HG03354 (cell line): ENCODE data around the gene RBM43.

ENCODE experiments used
- ATAC-seq: cut with Tn5 transposase; IDR thresholded peaks from one replicate; pipeline ENCODE4 v1.9.1; 2021; ENCODE audit warnings: mild to moderate bottlenecking; ENCODE audit not compliant: unreplicated experiment, poor library complexity, severe bottlenecking

RBM43 gene

DNA sequence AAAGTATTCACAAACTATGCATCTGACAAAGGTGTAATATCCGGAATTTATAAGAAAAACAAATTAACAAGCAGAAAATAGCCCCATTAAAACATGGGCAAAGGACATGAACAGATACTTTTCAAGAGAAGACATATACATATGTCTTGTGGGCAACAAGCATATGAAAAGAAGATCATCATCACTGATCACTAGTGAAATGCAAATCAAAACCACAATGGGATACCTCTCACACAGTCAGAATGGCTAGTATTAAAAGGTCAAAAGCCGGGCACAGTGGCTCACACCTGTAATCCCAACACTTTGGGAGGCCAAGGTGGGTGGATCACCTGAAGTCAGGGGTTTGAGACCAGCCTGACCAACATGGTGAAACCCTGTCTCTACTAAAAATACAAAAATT lies 28.4 kb downstream of the RBM43 start:
- ATAC-seq = peak; percentile 41

DNA sequence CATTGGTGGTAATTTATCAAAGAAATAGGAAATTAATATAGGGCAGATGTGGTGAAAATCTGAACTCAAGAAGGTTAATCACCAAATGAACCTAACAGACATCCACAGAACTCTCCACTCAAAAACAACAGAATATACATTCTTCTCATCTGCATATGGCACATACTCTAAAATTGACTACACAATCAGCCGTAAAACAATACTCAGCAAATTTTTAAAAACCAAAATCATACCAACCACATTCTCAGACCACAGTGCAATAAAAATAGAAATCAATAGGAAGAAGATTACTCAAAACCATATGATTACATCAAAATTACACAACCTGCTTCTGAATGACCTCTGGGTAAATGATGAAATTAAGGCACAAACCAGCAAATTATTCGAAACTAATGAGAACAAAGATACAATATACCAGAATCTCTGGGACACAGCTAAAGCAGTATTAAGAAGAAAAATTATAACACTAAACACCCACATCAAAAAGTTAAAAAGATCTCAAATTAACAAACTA lies 31.0 kb downstream of the RBM43 start:
- no peak for ATAC-seq

DNA sequence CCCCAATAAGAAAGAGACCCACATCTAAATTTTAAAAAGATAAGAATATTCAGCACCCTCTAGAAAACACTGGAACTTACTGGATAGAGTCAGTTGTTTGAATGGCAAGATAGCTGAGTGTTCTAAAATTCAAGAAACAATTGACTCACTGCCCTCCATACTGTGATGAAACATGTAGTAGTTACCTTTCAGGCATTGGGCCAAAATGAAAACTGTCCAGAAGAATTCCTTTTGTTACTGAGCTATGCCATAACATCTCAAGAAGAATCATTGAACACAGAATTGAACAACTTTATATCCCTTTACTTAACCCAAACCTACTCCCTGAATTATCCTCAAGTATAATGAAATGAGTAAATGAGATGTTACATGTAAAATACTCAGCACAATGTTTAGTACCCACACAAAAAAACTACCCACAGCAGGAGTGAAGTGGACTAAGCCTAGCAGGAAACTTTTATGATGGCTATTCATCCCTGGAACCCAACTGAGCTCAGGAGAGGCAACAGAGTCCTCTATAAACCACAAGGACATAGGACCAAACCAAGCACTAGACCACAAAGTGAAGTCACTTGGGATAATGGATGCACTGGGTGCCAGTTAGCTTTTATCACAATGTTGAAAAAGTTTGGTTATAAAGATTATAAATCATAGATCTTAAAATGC lies 32.7 kb downstream of the RBM43 start:
- ATAC-seq = no peak

DNA sequence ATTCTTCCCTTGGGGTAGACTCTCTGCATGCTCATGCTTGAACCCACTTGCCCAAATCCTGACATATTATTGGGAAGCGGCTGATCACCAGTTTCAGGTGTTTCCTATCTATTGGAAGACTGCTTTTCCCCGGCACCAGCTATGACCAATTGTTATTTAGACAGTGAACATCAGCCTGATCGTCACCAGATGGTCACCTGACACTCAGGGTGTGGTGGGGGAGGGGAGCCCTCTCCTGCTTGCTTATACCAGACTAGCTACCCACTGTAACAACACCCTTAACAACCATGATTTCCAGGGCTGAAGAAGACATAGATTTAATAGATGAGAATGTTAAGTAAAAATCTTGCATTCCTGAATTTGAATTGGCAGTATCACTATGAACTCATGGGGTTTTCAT lies 44.3 kb downstream of the RBM43 start:
- no peak for ATAC-seq

DNA sequence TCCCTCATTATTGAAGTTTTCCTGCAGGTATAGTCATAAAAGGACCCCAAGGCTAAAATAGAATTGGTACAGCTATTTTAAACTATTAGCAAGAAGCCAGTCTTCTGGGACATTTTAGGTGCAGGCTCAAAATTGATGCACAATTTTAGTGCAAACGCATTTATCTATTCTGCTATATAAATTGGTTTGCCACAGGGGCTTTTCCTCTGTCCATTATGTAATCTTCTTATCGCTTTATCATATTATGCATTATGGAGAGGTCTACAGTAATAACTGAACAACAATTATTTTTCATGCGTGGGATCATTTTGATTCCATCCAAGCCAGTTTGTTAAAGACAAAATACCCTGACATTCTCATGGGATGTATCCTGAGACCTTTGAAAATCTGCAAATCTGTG lies 54.6 kb downstream of the RBM43 start:
- ATAC-seq = no peak

DNA sequence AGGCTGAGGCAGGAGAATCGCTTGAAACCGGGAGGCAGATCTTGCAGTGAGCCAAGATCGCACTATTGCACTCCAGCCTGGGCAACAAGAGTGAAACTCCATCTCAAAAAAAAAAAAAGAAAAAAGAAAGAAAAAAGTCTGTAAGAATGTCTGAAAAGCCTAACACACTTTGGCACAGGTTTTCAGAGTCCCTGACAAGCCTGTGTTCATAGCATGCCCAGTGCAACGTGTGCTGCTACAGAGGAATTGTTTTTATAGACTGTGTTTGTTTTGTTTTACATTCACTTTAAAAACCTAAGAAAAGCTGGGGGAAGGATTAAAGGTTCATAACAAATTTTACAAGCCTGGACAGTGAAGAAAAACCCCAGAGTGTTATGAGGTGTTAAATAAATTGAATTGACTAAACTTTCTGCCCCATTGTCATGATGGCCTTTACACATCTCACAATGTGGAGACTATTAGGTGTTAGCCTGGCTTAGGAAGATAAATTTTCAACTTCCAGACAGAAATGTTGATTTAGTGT lies 55.2 kb downstream of the RBM43 start:
- ATAC-seq = no peak

DNA sequence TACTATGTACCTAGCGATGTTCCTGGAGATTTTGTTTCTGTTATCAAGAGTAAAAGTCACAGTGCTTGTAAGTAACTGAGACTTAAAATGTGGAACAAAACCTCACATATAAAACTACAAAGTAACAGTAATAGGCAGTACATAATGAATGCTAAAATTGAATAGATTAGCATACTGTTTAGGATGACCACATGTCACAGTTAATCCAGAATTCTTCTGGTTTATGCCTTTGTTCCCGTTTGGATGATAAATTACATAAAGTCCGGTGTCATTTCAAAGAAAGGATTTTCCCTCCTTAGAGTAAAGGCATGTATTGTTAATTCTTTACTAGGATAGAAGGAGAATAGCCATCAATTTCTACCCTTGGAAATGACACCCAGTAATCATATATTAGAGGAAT lies 56.1 kb downstream of the RBM43 start:
- ATAC-seq = no peak

DNA sequence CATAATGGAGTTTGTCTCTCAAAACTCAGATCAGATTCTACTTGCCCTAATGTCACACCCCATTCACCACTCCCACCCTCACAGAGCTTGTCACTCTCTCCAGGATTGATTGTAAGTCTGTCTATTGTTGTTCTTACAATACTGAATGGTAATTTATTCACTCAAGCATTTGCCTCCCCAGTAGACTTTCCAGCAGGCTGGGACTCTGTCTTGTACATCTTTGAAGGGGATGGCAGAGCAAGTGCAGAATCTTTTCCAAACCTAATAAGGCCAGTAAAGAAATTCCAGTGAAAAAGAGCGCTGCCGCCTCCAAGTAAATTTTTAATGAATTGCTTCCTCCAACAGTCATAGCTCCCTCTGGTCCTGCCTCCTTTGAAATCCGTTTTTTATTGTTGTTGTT lies 56.9 kb downstream of the RBM43 start:
- ATAC-seq = no peak

DNA sequence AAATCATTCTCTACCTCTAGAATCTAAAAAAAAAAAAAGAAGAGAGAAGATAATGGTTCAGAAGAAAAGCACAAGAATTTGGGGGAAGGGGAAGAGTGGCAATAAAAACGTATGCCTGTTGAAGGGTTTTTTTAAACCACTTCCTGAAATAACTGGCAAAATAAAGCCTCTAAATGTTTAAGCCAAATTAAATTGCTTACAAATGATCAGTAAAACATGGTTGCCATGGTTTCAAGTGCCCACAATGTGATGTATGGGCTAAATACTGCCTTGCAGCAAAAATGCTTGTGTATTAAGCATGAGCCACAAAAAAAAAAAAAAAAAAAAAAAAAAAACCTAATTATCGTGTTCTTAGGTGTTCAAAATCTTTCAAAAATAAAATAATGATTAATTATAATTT lies 60.8 kb downstream of the RBM43 start:
- no peak for ATAC-seq

DNA sequence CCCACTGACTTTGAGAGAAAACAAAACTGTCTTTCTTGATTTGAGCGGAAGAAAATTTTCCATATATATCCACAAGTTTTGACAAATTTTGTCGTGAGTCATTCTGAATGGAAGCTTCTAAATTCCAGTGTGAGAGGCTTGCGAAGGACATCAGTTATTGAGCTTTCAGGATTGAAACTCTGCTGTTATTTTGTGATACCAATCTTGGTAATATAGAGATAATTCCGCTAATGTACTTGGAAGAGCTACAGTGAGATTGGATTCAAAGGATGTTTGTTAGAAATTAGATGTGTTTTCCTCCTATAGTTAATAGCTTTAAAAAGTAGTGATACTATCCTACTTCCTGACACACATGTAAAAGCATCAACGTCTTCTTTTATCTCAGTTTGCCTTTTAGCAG lies 61.4 kb downstream of the RBM43 start:
- ATAC-seq = no peak

DNA sequence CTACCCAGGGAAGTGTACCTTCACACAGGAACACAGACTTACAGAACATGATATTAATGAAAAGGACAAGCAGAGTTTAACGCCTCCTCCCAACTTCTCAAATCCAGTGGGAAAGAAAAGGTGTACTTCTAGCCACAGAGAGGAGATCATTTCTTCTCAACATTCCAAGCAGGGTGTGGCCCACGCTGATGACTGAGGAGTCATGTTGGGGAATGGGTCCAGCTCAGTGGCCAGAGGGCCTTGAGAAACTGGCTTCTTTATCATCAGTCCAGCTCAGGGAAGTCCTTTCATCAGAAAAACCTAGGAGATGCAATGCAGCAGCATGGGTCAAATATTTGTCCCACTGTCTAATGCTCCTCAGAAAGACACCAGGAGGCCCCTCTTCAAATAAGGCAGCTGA lies 63.0 kb downstream of the RBM43 start:
- no peak for ATAC-seq
